HepG2 (cell line): ENCODE measurements around the gene HPCAL1. TPM values are rescaled to one million over a fixed set of nuclear protein-coding genes. Genes with fewer than 3 reads are reported as not detected.

Experiments
- ATAC-seq: fragments of 200-7000 bp; cut with Tn5 transposase; 3 replicates; pipeline ENCODE4 v1.9.1; 2020; ENCODE audit warnings: mild to moderate bottlenecking, moderate library complexity
- BruUV-seq: library from RNA; stranded (reverse); fragments of 400-500 nt; replicated peaks from 2 replicates; lab custom pipeline; 2021; lab: Mats Ljungman, UMichigan
- CTCF ChIA-PET: fragments of 300-600 bp; formaldehyde crosslinking; extraction: SDS; loops from one replicate; lab custom pipeline; 2021; ENCODE audit warnings: low total read pairs, inconsistent platforms, low intra/inter-chr PET ratio; lab: Yijun Ruan, JAX
- POLR2A ChIA-PET: fragments of 350-600 bp; sonication (Branson Sonifier 250); formaldehyde crosslinking; loops from one replicate; lab custom pipeline; 2020; ENCODE audit warnings: antibody characterized with exemption, inconsistent platforms; lab: Yijun Ruan, JAX
- DNase-seq: peaks from one replicate; pipeline ENCODE4 v3.0.0-alpha.2; 2015; ENCODE audit warnings: low spot score
- FAIRE-seq: peaks from 3 replicates; lab custom pipeline; 2011; peaks lifted over from hg19 to GRCh38; lab: Jason Lieb, UNC
- H2AFZ ChIP-seq: one replicate; pipeline ENCODE4 v1.6.1; 2011; ENCODE audit warnings: low read length, inconsistent platforms
- H3K27ac ChIP-seq: fragments of 300-600 bp; 3 replicates; pipeline ENCODE4 v1.8.0; 2011; ENCODE audit warnings: mixed run types, mild to moderate bottlenecking, mixed read lengths, low read length, inconsistent platforms; ENCODE audit not compliant: insufficient read depth; ENCODE audit errors: extremely low read length
- H3K27me3 ChIP-seq, 2 experiments: fragments of 200-600 bp in 1 of 2; 2 replicates in 1 of 2; 3 replicates in 1 of 2; pipeline versions ENCODE4 v1.6.0 to v1.8.0; 2011; ENCODE audit warnings: low read length in 2 of 2, mild to moderate bottlenecking in 2 of 2, moderate library complexity in 2 of 2, inconsistent platforms in 1 of 2; ENCODE audit not compliant: insufficient read depth in 2 of 2, control insufficient read depth in 1 of 2
- H3K36me3 ChIP-seq, 2 experiments: fragments of 200-600 bp in 1 of 2; replicated peaks in 1 of 2; 2 replicates in 1 of 2; 3 replicates in 1 of 2; pipeline versions ENCODE4 v1.5.1 to v1.8.0; 2011; ENCODE audit warnings: low read length in 2 of 2, inconsistent platforms in 1 of 2; ENCODE audit not compliant: insufficient read depth in 2 of 2, control insufficient read depth in 1 of 2
- H3K4me1 ChIP-seq: 2 replicates; pipeline ENCODE4 v1.5.1; 2012; ENCODE audit warnings: low read length, inconsistent platforms; ENCODE audit not compliant: insufficient read depth
- H3K4me2 ChIP-seq: 2 replicates; pipeline ENCODE4 v1.6.0; 2011; ENCODE audit warnings: low read depth, low read length, inconsistent platforms
- H3K4me3 ChIP-seq, 3 experiments: fragments of 200-600 bp in 1 of 3; sonication (generic), shearing (Covaris generic) in 1 of 3; replicated peaks in 1 of 3; 2 replicates each; pipeline ENCODE4 v1.5.1; 2011 to 2016; ENCODE audit warnings: low read length in 3 of 3, inconsistent platforms in 2 of 3, low read depth in 2 of 3, mild to moderate bottlenecking in 2 of 3, control low read depth in 1 of 3, mixed read lengths in 1 of 3; ENCODE audit not compliant: insufficient read depth in 1 of 3
- H3K79me2 ChIP-seq: one replicate; pipeline ENCODE4 v1.6.1; 2011; ENCODE audit warnings: low read length, inconsistent platforms; ENCODE audit not compliant: insufficient read depth
- H3K9ac ChIP-seq: 2 replicates; pipeline ENCODE4 v1.6.0; 2011; ENCODE audit warnings: mild to moderate bottlenecking, low read depth, low read length, inconsistent platforms; ENCODE audit not compliant: insufficient read depth
- H3K9me3 ChIP-seq: 2 replicates; pipeline ENCODE4 v1.5.1; 2012; ENCODE audit warnings: mild to moderate bottlenecking, low read length
- H4K20me1 ChIP-seq: 2 replicates; pipeline ENCODE4 v1.6.0; 2011; ENCODE audit warnings: inconsistent platforms, mild to moderate bottlenecking, low read length, moderate library complexity; ENCODE audit not compliant: insufficient read depth
- AGO2 ChIP-seq: fragments of 200-400 bp; formaldehyde crosslinking; optimal IDR thresholded peaks from 2 replicates; pipeline ENCODE3; 2017; ENCODE audit warnings: mild to moderate bottlenecking, low read depth, low read length, moderate library complexity
- SNAI1 ChIP-seq: sonication (generic); formaldehyde crosslinking; IDR thresholded peaks from 2 replicates; pipeline ENCODE4 v1.5.0; 2020; ENCODE audit warnings: mild to moderate bottlenecking, missing genetic modification reagents, borderline replicate concordance
- TAF1 ChIP-seq: sonication (generic); formaldehyde crosslinking; IDR thresholded peaks from 2 replicates; pipeline ENCODE4 v1.4.0; 2020; ENCODE audit warnings: missing genetic modification reagents
- THYN1 ChIP-seq: sonication (generic); formaldehyde crosslinking; IDR thresholded peaks from 2 replicates; pipeline ENCODE4 v1.8.1; 2023; ENCODE audit warnings: low read depth, mild to moderate bottlenecking, moderate library complexity, missing genetic modification reagents, borderline replicate concordance
- ZSCAN31 ChIP-seq: sonication (generic); formaldehyde crosslinking; IDR thresholded peaks from 2 replicates; pipeline ENCODE4 v1.5.0; 2020; ENCODE audit warnings: low read depth, mild to moderate bottlenecking, missing genetic modification reagents
- WGBS: methylation state at CpG from one replicate; pipeline ENCODE4 v1.1.6; 2017; ENCODE audit warnings: low lambda C conversion rate; 5-methylcytosine and 5-hydroxymethylcytosine counted together
- in situ Hi-C: cut with HindIII; loops from 2 replicates; pipeline ENCODE4 v1.10.0; 2017; ENCODE audit warnings: low pct_unique_long_range_greater_than_20kb; ENCODE audit not compliant: extremely low pct_ligation_motif_present
- intact Hi-C: fragments of 100-400 bp; cut with micrococcal nuclease; formaldehyde crosslinking; loops from one replicate; pipeline ENCODE4 v1.10.0; 2022; ENCODE audit not compliant: unreplicated experiment
- polyA plus RNA-seq, 8 experiments: library from polyadenylated mRNA; depleted of rRNA in 3 of 8; stranded (reverse) in 7 of 8; unstranded in 1 of 8; fragments of >200 nt; fragmentation: Illumina TruSeq in 4 of 8; extraction: Trizol in 4 of 8; gene quantifications; 2 replicates each; pipeline versions ENCODE4 v1.2.1 to v1.2.3, GENCODE V29; 2011 to 2016; ENCODE audit warnings: low read depth in 4 of 8, missing spikeins in 1 of 8, mixed read lengths in 1 of 8; ENCODE audit not compliant: insufficient read depth in 1 of 8
- total RNA-seq, 5 experiments: library from RNA; depleted of rRNA; stranded (reverse); fragments of >200 nt; fragmentation: Illumina TruSeq; extraction: Trizol; gene quantifications; 2 replicates each; pipeline ENCODE4 v1.2.3, GENCODE V29; 2016; ENCODE audit warnings: low read depth in 1 of 5
- TF ChIP-seq, protein P1 (sequence below): sonication (generic); formaldehyde crosslinking; IDR thresholded peaks from 2 replicates; pipeline ENCODE4 v1.4.0; 2020; ENCODE audit warnings: missing genetic modification reagents
- TF ChIP-seq, protein P2 (sequence below): sonication (generic); formaldehyde crosslinking; IDR thresholded peaks from 2 replicates; pipeline ENCODE4 v1.4.0; 2020; ENCODE audit warnings: missing genetic modification reagents, borderline replicate concordance
- TF ChIP-seq, protein P3 (sequence below): sonication (generic); formaldehyde crosslinking; IDR thresholded peaks from 2 replicates; pipeline ENCODE4 v1.9.0; 2021; ENCODE audit warnings: missing genetic modification reagents, borderline replicate concordance
- TF ChIP-seq, protein P4 (sequence below): sonication (generic); formaldehyde crosslinking; IDR thresholded peaks from 2 replicates; pipeline ENCODE4 v1.4.0; 2020; ENCODE audit warnings: mild to moderate bottlenecking, missing genetic modification reagents
- TF ChIP-seq, protein P5 (sequence below): sonication (generic); formaldehyde crosslinking; IDR thresholded peaks from 2 replicates; pipeline ENCODE4 v1.9.0; 2021; ENCODE audit warnings: missing genetic modification reagents, borderline replicate concordance

HPCAL1 gene
- total and polyA plus RNA-seq, 2 of the 13 experiments (the other 11 are each of a cell fraction or from before 2014, with no cell fraction given) = 29.5 to 29.9 TPM

DNA sequence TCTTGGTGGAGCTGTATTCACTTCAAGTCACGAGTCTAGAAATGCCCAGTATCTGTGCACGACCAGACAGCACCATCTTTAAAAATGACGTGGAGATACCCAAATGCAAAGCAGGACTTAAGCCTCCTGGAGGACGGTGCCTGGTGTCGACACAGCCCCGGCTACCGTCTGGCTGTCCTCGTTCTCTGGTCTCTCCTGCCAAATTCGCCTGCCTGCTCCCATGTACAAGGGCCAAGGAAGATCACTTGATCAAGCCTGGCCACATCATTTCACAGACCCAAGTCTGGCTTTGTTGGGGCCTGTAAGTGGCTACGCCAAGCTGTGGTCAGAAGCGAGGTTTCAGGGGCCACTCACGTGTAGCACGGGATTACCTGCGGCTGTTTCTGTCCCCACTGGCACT lies 136.0 kb downstream of the HPCAL1 start:
- intact Hi-C loops = loop anchor here (5.0 kb wide), 1 partner anchor 296 kb away; no protein-coding TSS in a partner anchor
- H3K4me2 ChIP-seq = no peak overlapping the region
- no peak overlapping the region for H2AFZ ChIP-seq
- no TSS peak for BruUV-seq
- H3K4me3 ChIP-seq = no peak overlapping the region
- H3K9ac ChIP-seq = no peak overlapping the region
- ATAC-seq (no peak), DNase-seq (no peak), FAIRE-seq (peak; percentile 4)
- WGBS = 98% methylated on average over 13 of the region's 14 CpGs
- POLR2A ChIA-PET = interaction anchor here (4.8 kb wide), 1 partner anchor 10 kb away, joined by 38 read pairs; the partner anchor contains the start of gene ODC1
- CTCF ChIA-PET = no interaction called here
- H4K20me1 ChIP-seq = no peaks in the 10 kb centered on the region
- H3K27me3 ChIP-seq = peaks cover 4 to 27% of the 10 kb centered on the region in 2 experiments
- peaks cover 40% of the 10 kb centered on the region for H3K4me1 ChIP-seq
- in situ Hi-C loops = loop anchor here (5.0 to 25.0 kb wide), 3 partner anchors 316 to 626 kb away; partner anchors contain the start of gene RRM2
- H3K36me3 ChIP-seq = peaks cover 21 to 45% of the 10 kb centered on the region in 2 experiments
- no peak overlapping the region for H3K27ac ChIP-seq
- no peaks in the 10 kb centered on the region for H3K9me3 ChIP-seq
- H3K79me2 ChIP-seq = no peaks in the 10 kb centered on the region
- TF ChIP-seq, protein P1, sequence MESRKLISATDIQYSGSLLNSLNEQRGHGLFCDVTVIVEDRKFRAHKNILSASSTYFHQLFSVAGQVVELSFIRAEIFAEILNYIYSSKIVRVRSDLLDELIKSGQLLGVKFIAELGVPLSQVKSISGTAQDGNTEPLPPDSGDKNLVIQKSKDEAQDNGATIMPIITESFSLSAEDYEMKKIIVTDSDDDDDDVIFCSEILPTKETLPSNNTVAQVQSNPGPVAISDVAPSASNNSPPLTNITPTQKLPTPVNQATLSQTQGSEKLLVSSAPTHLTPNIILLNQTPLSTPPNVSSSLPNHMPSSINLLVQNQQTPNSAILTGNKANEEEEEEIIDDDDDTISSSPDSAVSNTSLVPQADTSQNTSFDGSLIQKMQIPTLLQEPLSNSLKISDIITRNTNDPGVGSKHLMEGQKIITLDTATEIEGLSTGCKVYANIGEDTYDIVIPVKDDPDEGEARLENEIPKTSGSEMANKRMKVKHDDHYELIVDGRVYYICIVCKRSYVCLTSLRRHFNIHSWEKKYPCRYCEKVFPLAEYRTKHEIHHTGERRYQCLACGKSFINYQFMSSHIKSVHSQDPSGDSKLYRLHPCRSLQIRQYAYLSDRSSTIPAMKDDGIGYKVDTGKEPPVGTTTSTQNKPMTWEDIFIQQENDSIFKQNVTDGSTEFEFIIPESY (CRISPR knock-in tag) = no peak
- TF ChIP-seq TAF1 (CRISPR knock-in tag) = no peak
- TF ChIP-seq, protein P2, sequence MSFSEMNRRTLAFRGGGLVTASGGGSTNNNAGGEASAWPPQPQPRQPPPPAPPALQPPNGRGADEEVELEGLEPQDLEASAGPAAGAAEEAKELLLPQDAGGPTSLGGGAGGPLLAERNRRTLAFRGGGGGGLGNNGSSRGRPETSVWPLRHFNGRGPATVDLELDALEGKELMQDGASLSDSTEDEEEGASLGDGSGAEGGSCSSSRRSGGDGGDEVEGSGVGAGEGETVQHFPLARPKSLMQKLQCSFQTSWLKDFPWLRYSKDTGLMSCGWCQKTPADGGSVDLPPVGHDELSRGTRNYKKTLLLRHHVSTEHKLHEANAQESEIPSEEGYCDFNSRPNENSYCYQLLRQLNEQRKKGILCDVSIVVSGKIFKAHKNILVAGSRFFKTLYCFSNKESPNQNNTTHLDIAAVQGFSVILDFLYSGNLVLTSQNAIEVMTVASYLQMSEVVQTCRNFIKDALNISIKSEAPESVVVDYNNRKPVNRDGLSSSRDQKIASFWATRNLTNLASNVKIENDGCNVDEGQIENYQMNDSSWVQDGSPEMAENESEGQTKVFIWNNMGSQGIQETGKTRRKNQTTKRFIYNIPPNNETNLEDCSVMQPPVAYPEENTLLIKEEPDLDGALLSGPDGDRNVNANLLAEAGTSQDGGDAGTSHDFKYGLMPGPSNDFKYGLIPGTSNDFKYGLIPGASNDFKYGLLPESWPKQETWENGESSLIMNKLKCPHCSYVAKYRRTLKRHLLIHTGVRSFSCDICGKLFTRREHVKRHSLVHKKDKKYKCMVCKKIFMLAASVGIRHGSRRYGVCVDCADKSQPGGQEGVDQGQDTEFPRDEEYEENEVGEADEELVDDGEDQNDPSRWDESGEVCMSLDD (CRISPR knock-in tag) = no peak
- TF ChIP-seq THYN1 (CRISPR knock-in tag) = no peak
- TF ChIP-seq, protein P3, sequence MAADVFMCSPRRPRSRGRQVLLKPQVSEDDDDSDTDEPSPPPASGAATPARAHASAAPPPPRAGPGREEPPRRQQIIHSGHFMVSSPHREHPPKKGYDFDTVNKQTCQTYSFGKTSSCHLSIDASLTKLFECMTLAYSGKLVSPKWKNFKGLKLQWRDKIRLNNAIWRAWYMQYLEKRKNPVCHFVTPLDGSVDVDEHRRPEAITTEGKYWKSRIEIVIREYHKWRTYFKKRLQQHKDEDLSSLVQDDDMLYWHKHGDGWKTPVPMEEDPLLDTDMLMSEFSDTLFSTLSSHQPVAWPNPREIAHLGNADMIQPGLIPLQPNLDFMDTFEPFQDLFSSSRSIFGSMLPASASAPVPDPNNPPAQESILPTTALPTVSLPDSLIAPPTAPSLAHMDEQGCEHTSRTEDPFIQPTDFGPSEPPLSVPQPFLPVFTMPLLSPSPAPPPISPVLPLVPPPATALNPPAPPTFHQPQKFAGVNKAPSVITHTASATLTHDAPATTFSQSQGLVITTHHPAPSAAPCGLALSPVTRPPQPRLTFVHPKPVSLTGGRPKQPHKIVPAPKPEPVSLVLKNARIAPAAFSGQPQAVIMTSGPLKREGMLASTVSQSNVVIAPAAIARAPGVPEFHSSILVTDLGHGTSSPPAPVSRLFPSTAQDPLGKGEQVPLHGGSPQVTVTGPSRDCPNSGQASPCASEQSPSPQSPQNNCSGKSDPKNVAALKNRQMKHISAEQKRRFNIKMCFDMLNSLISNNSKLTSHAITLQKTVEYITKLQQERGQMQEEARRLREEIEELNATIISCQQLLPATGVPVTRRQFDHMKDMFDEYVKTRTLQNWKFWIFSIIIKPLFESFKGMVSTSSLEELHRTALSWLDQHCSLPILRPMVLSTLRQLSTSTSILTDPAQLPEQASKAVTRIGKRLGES (CRISPR knock-in tag) = no peak
- no peak for TF ChIP-seq SNAI1
- TF ChIP-seq, protein P4, sequence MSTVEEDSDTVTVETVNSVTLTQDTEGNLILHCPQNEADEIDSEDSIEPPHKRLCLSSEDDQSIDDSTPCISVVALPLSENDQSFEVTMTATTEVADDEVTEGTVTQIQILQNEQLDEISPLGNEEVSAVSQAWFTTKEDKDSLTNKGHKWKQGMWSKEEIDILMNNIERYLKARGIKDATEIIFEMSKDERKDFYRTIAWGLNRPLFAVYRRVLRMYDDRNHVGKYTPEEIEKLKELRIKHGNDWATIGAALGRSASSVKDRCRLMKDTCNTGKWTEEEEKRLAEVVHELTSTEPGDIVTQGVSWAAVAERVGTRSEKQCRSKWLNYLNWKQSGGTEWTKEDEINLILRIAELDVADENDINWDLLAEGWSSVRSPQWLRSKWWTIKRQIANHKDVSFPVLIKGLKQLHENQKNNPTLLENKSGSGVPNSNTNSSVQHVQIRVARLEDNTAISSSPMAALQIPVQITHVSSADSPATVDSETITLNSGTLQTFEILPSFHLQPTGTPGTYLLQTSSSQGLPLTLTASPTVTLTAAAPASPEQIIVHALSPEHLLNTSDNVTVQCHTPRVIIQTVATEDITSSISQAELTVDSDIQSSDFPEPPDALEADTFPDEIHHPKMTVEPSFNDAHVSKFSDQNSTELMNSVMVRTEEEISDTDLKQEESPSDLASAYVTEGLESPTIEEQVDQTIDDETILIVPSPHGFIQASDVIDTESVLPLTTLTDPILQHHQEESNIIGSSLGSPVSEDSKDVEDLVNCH = no peak
- TF ChIP-seq ZSCAN31 (CRISPR knock-in tag) = no peak
- TF ChIP-seq, protein P5, sequence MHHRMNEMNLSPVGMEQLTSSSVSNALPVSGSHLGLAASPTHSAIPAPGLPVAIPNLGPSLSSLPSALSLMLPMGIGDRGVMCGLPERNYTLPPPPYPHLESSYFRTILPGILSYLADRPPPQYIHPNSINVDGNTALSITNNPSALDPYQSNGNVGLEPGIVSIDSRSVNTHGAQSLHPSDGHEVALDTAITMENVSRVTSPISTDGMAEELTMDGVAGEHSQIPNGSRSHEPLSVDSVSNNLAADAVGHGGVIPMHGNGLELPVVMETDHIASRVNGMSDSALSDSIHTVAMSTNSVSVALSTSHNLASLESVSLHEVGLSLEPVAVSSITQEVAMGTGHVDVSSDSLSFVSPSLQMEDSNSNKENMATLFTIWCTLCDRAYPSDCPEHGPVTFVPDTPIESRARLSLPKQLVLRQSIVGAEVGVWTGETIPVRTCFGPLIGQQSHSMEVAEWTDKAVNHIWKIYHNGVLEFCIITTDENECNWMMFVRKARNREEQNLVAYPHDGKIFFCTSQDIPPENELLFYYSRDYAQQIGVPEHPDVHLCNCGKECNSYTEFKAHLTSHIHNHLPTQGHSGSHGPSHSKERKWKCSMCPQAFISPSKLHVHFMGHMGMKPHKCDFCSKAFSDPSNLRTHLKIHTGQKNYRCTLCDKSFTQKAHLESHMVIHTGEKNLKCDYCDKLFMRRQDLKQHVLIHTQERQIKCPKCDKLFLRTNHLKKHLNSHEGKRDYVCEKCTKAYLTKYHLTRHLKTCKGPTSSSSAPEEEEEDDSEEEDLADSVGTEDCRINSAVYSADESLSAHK = no peak
- TF ChIP-seq AGO2 = peak; percentile 61
